ENCODE data around the gene ZNF263.
A peak's percentile ranks its signal among the peaks of the same experiment; 100 is the strongest.
"Not testable (repeated sequence)": the region's sequence is repeated elsewhere in the genome, so short reads cannot be mapped to it uniquely, and the experiment has no call there.

The ZNF263 gene

GRCh38 chr16:3268294-3268693 is 15.0 kb upstream of the ZNF263 start (continued):
- TF ChIP-seq ZNF518A (tag by site-specific recombination; conservative IDR thresholded peaks at IDR 0.05; ENCODE audit: low read depth): no peak
- no peak for TF ChIP-seq ZNF670 (tag by site-specific recombination; IDR thresholded peaks at IDR 0.05; ENCODE audit: low read depth)

GRCh38 chr16:3270718-3271117 is 12.6 kb upstream of the ZNF263 start:
- ChIA-PET POLR2A (interaction anchor here (1.2 kb wide), 1 partner anchor 12 kb away, joined by 5 read pairs; no protein-coding TSS in a partner anchor), CTCF (interaction anchor here (0.8 kb wide), 1 partner anchor 110 kb away, joined by 3 read pairs; no protein-coding TSS in a partner anchor)
- not testable (repeated sequence) for H3K9me3 ChIP-seq (ENCODE audit: control insufficient read depth, insufficient read depth, low read depth, low read length); H3K27ac ChIP-seq (ENCODE audit: extremely low read depth, low read depth, low read length); H3K36me3 ChIP-seq (ENCODE audit: control insufficient read depth in 2 of 2, insufficient read depth in 1 of 2, low read length in 2 of 2); H3K4me3 ChIP-seq (ENCODE audit: low read depth, low read length); H3K4me1 ChIP-seq (ENCODE audit: control insufficient read depth, insufficient read depth, low read length)

- CTCF ChIA-PET, POLR2A ChIA-PET: not testable (repeated sequence)
These were observed 12.0 kb upstream of the ZNF263 start for GRCh38 chr16:3271281-3271680.

GRCh38 chr16:3274490-3274889 is 8.8 kb upstream of the ZNF263 start:
- ChIA-PET POLR2A (interaction anchor here (0.6 kb wide), 1 partner anchor 10 kb away, joined by 3 read pairs; no protein-coding TSS in a partner anchor), CTCF (no interaction called here)
- no peaks in the 10 kb centered on the region for H3K9me3 ChIP-seq (ENCODE audit: control insufficient read depth, insufficient read depth, low read depth, low read length)
- TF ChIP-seq KLF10 (tag by site-specific recombination; IDR thresholded peaks at IDR 0.05): no peak
- no peak for TF ChIP-seq ZNF239 (tag by site-specific recombination; IDR thresholded peaks at IDR 0.05)
- no peaks in the 10 kb centered on the region for H3K4me1 ChIP-seq (ENCODE audit: control insufficient read depth, insufficient read depth, low read length)
- H3K4me3 ChIP-seq (ENCODE audit: low read depth, low read length): no peak overlapping the region
- H3K36me3 ChIP-seq (ENCODE audit: control insufficient read depth in 2 of 2, insufficient read depth in 1 of 2, low read length in 2 of 2): no peaks in the 10 kb centered on the region
- no peak overlapping the region for H3K27ac ChIP-seq (ENCODE audit: extremely low read depth, low read depth, low read length)

More at GRCh38 chr16:3271281-3271680, 12.0 kb upstream of the ZNF263 start:
- H3K36me3 ChIP-seq (ENCODE audit: control insufficient read depth in 2 of 2, insufficient read depth in 1 of 2, low read length in 2 of 2); H3K27ac ChIP-seq (ENCODE audit: extremely low read depth, low read depth, low read length); H3K4me1 ChIP-seq (ENCODE audit: control insufficient read depth, insufficient read depth, low read length); H3K9me3 ChIP-seq (ENCODE audit: control insufficient read depth, insufficient read depth, low read depth, low read length); H3K4me3 ChIP-seq (ENCODE audit: low read depth, low read length): not testable (repeated sequence)

GRCh38 chr16:3274947-3275346 is 8.3 kb upstream of the ZNF263 start:
- Histone ChIP-seq H3K36me3 (ENCODE audit: control insufficient read depth in 2 of 2, insufficient read depth in 1 of 2, low read length in 2 of 2) (no peaks in the 10 kb centered on the region), H3K4me3 (ENCODE audit: low read depth, low read length) (no peak overlapping the region), H3K4me1 (ENCODE audit: control insufficient read depth, insufficient read depth, low read length) (no peaks in the 10 kb centered on the region), H3K27ac (ENCODE audit: extremely low read depth, low read depth, low read length) (no peak overlapping the region), H3K9me3 (ENCODE audit: control insufficient read depth, insufficient read depth, low read depth, low read length) (no peaks in the 10 kb centered on the region)
- ChIA-PET CTCF (no interaction called here), POLR2A (no interaction called here)
- TF ChIP-seq ZBTB21 (tag by site-specific recombination; IDR thresholded peaks at IDR 0.05) (no peak), SETDB1 (IDR thresholded peaks at IDR 0.05; ENCODE audit: insufficient read length, low read length) (no peak), ZNF350 (tag by site-specific recombination; IDR thresholded peaks at IDR 0.05) (peak; percentile 86)

GRCh38 chr16:3276679-3277078 is 6.6 kb upstream of the ZNF263 start:
- POLR2A ChIA-PET: interaction anchor here (1.2 kb wide), 1 partner anchor 12 kb away, joined by 3 read pairs; no protein-coding TSS in a partner anchor
- Histone ChIP-seq H3K27ac (ENCODE audit: extremely low read depth, low read depth, low read length) (no peak overlapping the region), H3K4me3 (ENCODE audit: low read depth, low read length) (no peak overlapping the region), H3K4me1 (ENCODE audit: control insufficient read depth, insufficient read depth, low read length) (no peaks in the 10 kb centered on the region), H3K36me3 (ENCODE audit: control insufficient read depth in 2 of 2, insufficient read depth in 1 of 2, low read length in 2 of 2) (no peaks in the 10 kb centered on the region), H3K9me3 (ENCODE audit: control insufficient read depth, insufficient read depth, low read depth, low read length) (no peaks in the 10 kb centered on the region)
- TF ChIP-seq GLIS2 (tag by site-specific recombination; IDR thresholded peaks at IDR 0.05) (no peak), ZNF121 (tag by site-specific recombination; IDR thresholded peaks at IDR 0.05) (0 out of 2 replicates have a peak, but pooled peaks have one; percentile 43)
- CTCF ChIA-PET: interaction anchor here (3.9 kb wide), 1 partner anchor 10 kb away, joined by 25 read pairs; no protein-coding TSS in a partner anchor

Data from HEK293 (cell line).